ENCODE measurements around the gene CEP85.

The CEP85 gene

GRCh38 chr1:26233903-26234643 lies at the start of gene CEP85:
Gene CEP85 (plus strand): TSS chr1:26234200. CDS start chr1:26239784, 5,584 bp downstream.
- DNase-seq, result peak; percentile 97

- no peak for DNase-seq
These were observed 49.1 kb upstream of the CEP85 start for GRCh38 chr1:26184883-26185282.

GRCh38 chr1:26187882-26188281 lies 46.1 kb upstream of the CEP85 start:
- DNase-seq, result no peak

GRCh38 chr1:26188477-26188876 lies 45.5 kb upstream of the CEP85 start:
- DNase-seq, result no peak

- no peak for DNase-seq
These were observed 44.7 kb upstream of the CEP85 start for GRCh38 chr1:26189331-26189730.

- no peak for DNase-seq
These were observed 44.2 kb upstream of the CEP85 start for GRCh38 chr1:26189751-26190275.

- DNase-seq, result no peak
These were observed 43.5 kb upstream of the CEP85 start, which contains the start of gene CATSPER4 for GRCh38 chr1:26190373-26190987. Gene CATSPER4 (plus strand): TSS chr1:26190602. CDS start chr1:26190628, 26 bp downstream.

GRCh38 chr1:26191739-26192138 lies 42.3 kb upstream of the CEP85 start:
- DNase-seq, result no peak

GRCh38 chr1:26195805-26196204 lies 38.2 kb upstream of the CEP85 start:
- DNase-seq, result no peak

GRCh38 chr1:26197301-26197700 lies 36.7 kb upstream of the CEP85 start:
- DNase-seq, result no peak

- DNase-seq, result no peak
These were observed 36.2 kb upstream of the CEP85 start for GRCh38 chr1:26197813-26198212.

- DNase-seq, result no peak
These were observed 33.6 kb upstream of the CEP85 start for GRCh38 chr1:26200413-26200812.

- DNase-seq, result no peak
These were observed 30.2 kb upstream of the CEP85 start for GRCh38 chr1:26203642-26204318.

- DNase-seq, result no peak
These were observed 23.7 kb upstream of the CEP85 start for GRCh38 chr1:26210147-26210870.

GRCh38 chr1:26212726-26213125 lies 21.3 kb upstream of the CEP85 start:
- DNase-seq, result no peak

- DNase-seq, result no peak
These were observed 20.6 kb upstream of the CEP85 start for GRCh38 chr1:26213335-26213905.

GRCh38 chr1:26215246-26215645 lies 18.8 kb upstream of the CEP85 start:
- DNase-seq, result no peak

- no peak for DNase-seq
These were observed 15.0 kb upstream of the CEP85 start for GRCh38 chr1:26218906-26219494.

- no peak for DNase-seq
These were observed 13.6 kb upstream of the CEP85 start for GRCh38 chr1:26220199-26220912.

GRCh38 chr1:26221094-26221493 lies 12.9 kb upstream of the CEP85 start:
- DNase-seq, result no peak

GRCh38 chr1:26224606-26225005 lies 9.4 kb upstream of the CEP85 start:
- no peak for DNase-seq
